ENCODE data around the gene UBE2M.
"Not testable (repeated sequence)": the region's sequence is repeated elsewhere in the genome, so short reads cannot be mapped to it uniquely, and the experiment has no call there.

Gene UBE2M

DNA sequence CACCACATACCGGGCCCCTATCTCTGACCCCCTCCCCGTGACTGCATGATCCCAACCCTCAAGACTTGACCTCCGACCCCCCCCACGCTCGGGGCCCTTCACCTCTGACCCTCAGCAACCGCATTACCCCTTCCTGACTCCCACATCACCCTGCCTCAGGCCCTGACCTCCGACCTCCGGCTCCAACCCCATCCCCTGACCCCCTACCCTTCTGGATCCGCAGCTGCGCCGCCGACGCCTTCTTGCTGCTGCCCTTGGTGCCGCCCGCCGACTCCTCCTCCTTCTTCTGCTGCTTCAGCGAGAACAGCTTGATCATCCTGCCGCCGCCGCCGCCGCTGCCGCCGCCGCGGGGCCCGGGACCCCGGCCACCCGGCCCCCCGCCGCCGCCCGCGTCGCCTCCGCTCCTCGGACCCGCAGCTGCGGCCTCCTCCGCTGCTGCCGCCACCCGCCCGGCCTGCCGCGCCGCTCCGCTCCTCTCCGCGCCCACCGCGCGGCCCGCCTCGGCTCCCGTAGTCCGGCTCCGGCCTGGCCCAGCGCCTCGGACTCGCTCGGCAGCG lies at the start of gene UBE2M:
Gene UBE2M, minus strand, starts transcription at position 546 of the 557 bp plus-strand sequence. Its CDS starts 230 bp downstream, at position 316.
- no peak for DNase-seq

DNA sequence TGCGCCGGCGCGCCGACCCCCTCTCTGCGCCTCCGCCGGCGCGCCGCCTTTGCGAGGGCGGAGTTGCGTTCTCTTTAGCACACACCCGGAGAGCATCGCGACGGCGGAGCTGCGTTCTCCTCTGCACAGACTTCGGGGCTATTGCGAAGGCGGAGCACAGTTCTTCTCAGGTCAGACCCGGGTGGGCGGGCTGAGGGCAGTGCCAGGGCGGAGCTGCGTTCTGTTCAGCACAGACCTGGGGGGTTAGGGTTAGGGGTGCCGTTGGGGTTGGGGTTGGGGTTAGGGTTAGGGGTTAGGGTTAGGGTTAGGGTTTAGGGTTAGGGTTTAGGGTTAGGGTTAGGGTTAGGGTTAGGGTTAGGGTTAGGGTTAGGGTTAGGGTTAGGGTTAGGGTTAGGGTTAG lies 48.8 kb upstream of the UBE2M start:
- not testable (repeated sequence) for DNase-seq

- DNase-seq: not testable (repeated sequence)
These were observed 48.0 kb upstream of the UBE2M start for GRCh38 chr19:58606251-58606896.

- no peak for DNase-seq
These were observed 27.8 kb upstream of the UBE2M start for GRCh38 chr19:58586133-58586765.

DNA sequence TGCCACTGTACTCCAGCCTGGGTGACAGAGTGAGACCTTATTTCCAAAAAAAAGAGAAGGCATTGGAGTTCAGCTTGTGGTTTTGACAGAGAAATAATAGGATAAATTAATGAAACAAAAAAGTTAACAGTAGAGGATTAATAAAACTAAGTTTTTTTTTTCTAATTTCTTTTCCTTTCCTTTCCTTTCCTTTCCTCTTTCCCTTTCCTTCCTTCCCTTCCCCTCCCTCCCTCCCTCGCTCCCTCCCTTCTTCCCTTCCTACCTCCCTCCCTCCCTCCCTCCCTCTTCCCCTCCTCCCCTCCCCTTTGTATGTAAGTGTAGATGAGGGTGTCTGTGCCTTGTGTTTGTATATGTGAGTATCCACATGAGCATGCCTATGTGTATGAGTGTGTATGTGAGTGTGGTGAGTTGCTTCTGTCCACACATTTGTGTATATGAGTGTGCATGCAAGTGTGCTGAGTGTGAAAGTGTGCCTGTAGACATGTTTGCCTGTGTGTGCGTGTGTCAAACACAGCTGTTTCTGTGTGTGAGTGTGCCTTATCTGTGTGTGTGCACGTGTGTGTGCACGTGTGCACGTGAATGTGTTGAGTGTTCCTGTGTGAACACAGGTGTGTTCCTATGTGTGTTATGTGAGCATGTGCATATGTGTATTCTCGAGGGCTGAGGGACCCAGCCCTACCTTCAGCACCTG lies 27.2 kb upstream of the UBE2M start:
- no peak for DNase-seq

- no peak for DNase-seq
These were observed 26.4 kb upstream of the UBE2M start for GRCh38 chr19:58584498-58585441.

DNA sequence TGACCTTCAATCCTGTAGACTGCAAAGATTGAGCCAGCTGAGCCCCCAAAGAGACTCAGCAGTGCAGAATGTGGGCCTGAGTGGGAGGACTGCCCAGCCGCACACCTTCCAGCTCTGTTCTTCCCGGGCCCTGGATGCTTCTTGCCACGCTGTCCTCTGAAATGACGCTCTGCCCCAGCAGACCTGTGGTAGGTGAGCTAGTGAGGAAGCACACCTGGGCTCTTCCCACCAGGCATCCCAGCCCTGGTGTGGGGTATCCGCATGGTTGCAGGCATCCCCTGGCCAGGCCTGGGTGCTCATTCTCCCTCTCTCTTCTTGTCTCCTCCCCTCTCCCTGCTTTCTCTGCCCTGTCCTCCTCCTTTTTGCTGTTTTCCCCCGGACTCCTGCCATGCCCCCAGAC lies 24.6 kb upstream of the UBE2M start:
- no peak for DNase-seq

DNA sequence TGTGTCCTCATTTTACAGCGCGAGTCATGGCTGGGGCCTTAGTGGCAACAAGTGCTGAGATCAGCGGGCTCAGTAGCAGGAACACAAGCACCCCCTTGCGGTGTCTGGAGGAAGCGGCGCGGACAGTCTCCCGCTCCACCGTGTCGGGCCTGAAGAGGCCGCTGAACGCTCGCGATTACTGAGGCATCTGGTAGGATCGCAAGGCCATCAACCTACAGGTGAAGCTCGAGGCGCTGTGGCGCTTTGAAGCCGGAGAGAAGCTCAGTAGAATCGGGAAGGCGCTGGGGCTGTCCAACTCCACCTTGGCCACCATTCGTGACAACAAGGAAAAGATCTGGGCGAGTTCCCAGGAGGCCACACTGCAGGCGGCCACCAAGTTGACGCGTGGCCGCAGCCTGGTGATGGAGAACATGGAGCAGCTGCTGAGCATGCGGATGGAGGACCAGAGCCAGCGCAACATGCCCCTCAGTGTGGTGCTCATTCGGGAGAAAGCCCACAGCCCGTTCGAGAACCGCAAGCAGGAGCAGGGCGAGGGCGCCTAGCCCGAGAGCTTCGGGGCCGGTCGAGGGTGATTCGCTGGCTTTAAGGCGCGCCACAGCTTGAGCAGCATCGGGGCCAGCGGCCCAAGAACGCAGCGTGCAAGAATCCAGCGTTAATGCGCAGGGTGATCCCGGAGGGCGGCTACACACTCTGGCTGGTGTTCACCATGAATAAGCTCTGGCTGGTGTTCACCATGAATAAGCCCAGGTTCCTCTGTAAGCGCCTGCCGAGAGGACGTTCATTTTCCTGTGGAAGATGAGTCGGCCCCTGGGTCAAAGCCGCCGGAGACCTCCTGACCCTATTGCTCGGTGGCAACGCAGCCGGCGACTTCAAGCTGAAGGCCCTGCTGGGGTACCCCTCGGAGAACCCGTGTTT lies 23.1 kb upstream of the UBE2M start:
- DNase-seq: no peak

- no peak for DNase-seq
These were observed 21.2 kb upstream of the UBE2M start for GRCh38 chr19:58579473-58580142.

GRCh38 chr19:58578012-58578925 lies 19.9 kb upstream of the UBE2M start:
- DNase-seq: no peak

DNA sequence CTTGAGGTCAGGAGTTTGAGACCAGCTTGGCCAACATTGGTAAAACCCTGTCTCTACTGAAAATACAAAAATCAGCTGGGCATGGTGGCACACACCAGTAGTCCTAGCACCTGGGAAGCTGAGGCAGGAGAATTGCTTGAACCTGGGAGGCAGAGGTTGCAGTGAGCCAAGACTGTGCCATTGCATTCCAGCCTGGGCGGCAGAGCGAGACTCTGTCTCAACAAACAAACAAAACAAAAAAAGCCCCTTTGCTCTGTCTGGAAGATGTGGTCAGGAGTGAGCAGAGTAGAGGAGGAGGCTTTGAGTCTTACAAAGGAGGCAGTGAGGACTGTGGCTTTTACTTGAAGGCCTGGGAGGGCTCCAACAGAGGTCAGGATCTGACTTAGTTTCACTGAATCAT lies 19.2 kb upstream of the UBE2M start:
- DNase-seq: not testable (repeated sequence)

DNA sequence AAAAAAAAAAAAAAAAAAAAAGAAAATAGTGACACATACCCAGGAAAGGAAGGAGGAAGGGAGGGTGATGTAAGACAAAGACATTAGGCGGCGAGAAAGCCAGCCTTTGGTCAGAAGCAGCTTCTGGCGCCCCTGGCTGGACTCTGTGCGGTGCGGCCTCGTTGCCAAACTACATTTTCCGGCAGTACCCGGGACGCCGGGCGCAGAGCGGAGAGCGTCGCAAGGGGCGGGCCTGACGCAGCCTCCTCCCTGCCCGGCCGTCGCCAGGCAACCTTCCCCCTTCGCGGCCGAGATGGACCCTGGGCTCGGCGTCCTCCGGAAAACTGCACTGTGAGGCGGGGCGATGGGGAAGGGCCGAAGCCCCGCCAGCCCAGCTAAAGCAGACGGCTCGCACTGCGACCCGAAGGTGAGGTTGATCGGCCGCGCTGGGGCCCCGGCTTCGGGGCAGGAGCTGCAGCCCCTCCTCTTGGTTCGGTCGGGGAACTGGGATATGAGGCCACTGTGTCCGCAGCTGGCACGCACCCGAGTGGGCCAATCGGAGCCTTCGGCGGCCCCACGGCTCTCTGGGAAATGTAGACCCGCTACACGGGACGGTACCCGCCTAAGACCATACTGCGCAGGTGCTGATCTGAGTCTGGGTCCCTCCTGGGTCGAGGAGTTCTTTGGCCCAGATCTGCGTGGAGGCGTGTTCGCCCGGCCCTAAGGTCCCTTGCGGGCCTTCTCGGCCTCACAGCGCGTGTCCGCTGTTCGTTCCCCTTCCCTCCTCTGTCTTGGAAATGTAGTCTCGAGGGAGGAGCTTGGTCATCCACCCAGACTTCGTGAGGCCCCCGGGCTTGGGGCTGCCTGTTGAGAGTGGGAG lies 17.0 kb upstream of the UBE2M start:
- no peak for DNase-seq

DNA sequence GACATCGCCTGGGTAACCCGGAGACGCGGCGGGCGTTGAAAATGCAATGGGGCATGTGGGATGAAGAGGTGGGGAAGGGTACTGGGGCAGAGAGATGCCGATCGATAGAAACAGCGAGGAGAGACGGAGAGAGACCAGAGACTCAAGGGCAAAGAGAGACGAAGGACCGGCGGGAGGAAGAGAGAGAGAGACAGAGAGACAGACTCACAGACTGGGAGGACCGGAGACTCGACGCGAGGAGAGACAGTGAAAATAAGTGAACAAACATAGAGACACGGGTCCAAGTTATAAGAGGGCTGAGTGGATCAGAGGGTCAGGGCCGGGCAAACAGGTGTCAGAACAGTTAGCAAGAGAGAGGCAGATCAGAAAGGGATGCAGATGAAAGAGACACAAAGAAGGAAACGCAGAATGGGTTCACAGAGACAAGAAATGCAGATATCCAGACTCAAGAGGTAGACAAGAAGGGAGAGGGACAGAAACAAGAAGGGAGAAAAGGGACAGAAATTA lies 15.3 kb upstream of the UBE2M start:
- DNase-seq: no peak

- DNase-seq: no peak
These were observed 14.6 kb upstream of the UBE2M start, which contains the start of gene MZF1 for GRCh38 chr19:58572818-58573657. MZF1 (minus strand) TSS chr19:58573335; CDS start chr19:58571389, 1,946 bp downstream.

DNA sequence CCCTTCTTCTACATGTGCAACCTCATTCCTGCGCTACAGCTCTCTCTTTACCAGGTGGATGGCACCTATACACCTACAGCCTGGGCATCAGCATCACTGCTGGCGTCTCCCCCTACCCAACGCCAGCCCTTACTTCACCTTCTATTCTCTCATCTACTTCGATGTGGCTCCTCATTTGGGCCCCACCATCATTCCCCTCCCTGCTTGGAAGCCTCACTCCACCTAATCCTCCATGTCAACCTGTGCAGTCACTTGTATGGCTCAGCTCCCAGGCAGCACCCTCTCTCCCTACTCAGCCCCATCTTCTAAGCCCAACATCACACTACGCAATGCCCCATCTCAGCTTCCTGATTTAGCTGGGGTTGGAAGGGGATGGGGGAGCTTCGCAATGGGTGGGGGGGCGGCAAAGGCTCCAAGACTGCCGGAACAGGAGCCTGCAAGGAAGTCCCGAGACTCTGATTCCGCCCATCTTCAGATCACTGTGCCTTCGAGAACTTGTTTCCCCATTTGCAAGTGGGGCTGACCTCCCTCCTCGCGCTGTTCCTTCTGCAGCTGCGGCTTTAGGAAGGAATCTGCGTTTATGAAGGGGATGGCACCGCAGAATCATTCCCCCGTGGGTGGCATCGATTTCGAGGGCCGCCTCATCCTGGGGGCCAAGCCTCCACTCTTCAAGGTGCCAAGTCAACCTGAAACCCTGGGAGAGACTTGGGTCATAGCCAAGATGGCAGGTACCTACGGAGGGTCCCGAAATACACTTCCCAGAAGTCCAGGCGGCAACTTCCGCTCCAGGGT lies 13.8 kb upstream of the UBE2M start:
- DNase-seq: no peak

GRCh38 chr19:58571575-58571947 lies 13.2 kb upstream of the UBE2M start:
- no peak for DNase-seq

All from NCI-H1436 (cell line).